ENCODE data around the gene PILRA. TPM values are rescaled to one million over a fixed set of nuclear protein-coding genes. Genes with fewer than 3 reads are reported as not detected.
"Not testable (repeated sequence)": the region's sequence is repeated elsewhere in the genome, so short reads cannot be mapped to it uniquely, and the experiment has no call there.

Gene PILRA
- total and polyA plus RNA-seq, 2 donors (not counting 1 experiment from before 2014, with no cell fraction given) = 10.3 to 23.0 TPM

- ChIA-PET POLR2A (interaction anchor here (0.6 to 1.7 kb wide), 11 partner anchors 9 to 262 kb away, joined by 3 to 5 read pairs (median 4); partner anchors contain the start of genes MEPCE, PVRIG and ZCWPW1), CTCF (interaction anchor here (0.7 to 5.0 kb wide), 19 partner anchors 9 to 231 kb away, joined by 3 to 66 read pairs (median 4); no protein-coding TSS in a partner anchor)
- Histone ChIP-seq H3K4me2 (replicated peaks; ENCODE audit: low read depth, low read length, poor library complexity, severe bottlenecking) (peak overlapping the region; percentile 54), H3K79me2 (ENCODE audit: control insufficient read depth, insufficient read depth, low read length) (peaks cover 58% of the 10 kb centered on the region), H3K36me3 (replicated peaks in 1 of 2; ENCODE audit: control extremely low read depth in 1 of 2, control insufficient read depth in 1 of 2, extremely low read depth in 1 of 2, insufficient read depth in 2 of 2, low read length in 1 of 2) (peaks cover 9 to 52% of the 10 kb centered on the region in 2 experiments), H3K4me1 (ENCODE audit: control insufficient read depth in 2 of 2, insufficient read depth in 2 of 2, low read length in 2 of 2) (peaks cover 18 to 29% of the 10 kb centered on the region in 2 donors), H3K9ac (ENCODE audit: low read length) (peak overlapping the region; percentile 55), H3K27ac (ENCODE audit: low read length in 2 of 2) (peak overlapping the region; percentile 97 to 99), H3K4me3 (ENCODE audit: control extremely low read depth in 1 of 5, extremely low read depth in 1 of 5, insufficient read depth in 1 of 5, low read depth in 2 of 5, low read length in 4 of 5) (peak overlapping the region in 2 of 5 experiments; percentile 14 to 22)
- peaks cover 38% of the 10 kb centered on the region for H3K4me1 Mint-ChIP-seq
- H2AFZ ChIP-seq (ENCODE audit: insufficient read depth, low read depth, low read length, poor library complexity, severe bottlenecking); H3K27me3 ChIP-seq (replicated peaks in 1 of 4; ENCODE audit: control extremely low read depth in 1 of 4, control insufficient read depth in 3 of 4, insufficient read depth in 4 of 4, low read length in 3 of 4); H3K9me3 ChIP-seq (ENCODE audit: control extremely low read depth in 1 of 3, control insufficient read depth in 2 of 3, insufficient read depth in 1 of 3, low read length in 2 of 3); H4K20me1 ChIP-seq (ENCODE audit: control insufficient read depth, insufficient read depth, low read length, poor library complexity, severe bottlenecking); H3K9me3 Mint-ChIP-seq (ENCODE audit: insufficient read depth); H3K27me3 Mint-ChIP-seq: not testable (repeated sequence)
- intact Hi-C loops (cut with micrococcal nuclease) = loop anchor here (1.0 to 10.0 kb wide), 6 partner anchors 8 to 217 kb away; partner anchors contain the start of genes MEPCE and ZCWPW1
- TF ChIP-seq CTCF (IDR thresholded peaks at IDR 0.05) = peak; percentile 55
- DNase-seq = peak; percentile 94
- peak overlapping the region; percentile 96 for H3K27ac Mint-ChIP-seq
- ATAC-seq (ENCODE audit: low read depth) = peak; percentile 82
- 71% methylated on average over 3 of the region's 13 CpGs for WGBS (ENCODE audit: insufficient coverage)
- H3K4me3 Mint-ChIP-seq = peak overlapping the region; percentile 79
Measured at GRCh38 chr7:100344560-100345287, 28.6 kb upstream of the PILRA start.

- ChIA-PET POLR2A (interaction anchor here (0.6 to 1.7 kb wide), 8 partner anchors 10 to 263 kb away, joined by 3 to 5 read pairs (median 4); partner anchors contain the start of genes MEPCE, PVRIG and ZCWPW1), CTCF (interaction anchor here (0.7 to 5.0 kb wide), 19 partner anchors 10 to 232 kb away, joined by 3 to 66 read pairs (median 4); no protein-coding TSS in a partner anchor)
- Histone ChIP-seq H3K36me3 (replicated peaks in 1 of 2; ENCODE audit: control extremely low read depth in 1 of 2, control insufficient read depth in 1 of 2, extremely low read depth in 1 of 2, insufficient read depth in 2 of 2, low read length in 1 of 2) (peaks cover 9 to 57% of the 10 kb centered on the region in 2 experiments), H3K79me2 (ENCODE audit: control insufficient read depth, insufficient read depth, low read length) (peaks cover 63% of the 10 kb centered on the region), H3K4me1 (ENCODE audit: control insufficient read depth in 2 of 2, insufficient read depth in 2 of 2, low read length in 2 of 2) (peaks cover 18 to 29% of the 10 kb centered on the region in 2 donors), H3K27ac (ENCODE audit: low read length in 2 of 2) (peak overlapping the region; percentile 67 to 97), H3K4me3 (ENCODE audit: control extremely low read depth in 1 of 5, extremely low read depth in 1 of 5, insufficient read depth in 1 of 5, low read depth in 2 of 5, low read length in 4 of 5) (peak overlapping the region in 1 of 5 experiments; percentile 17)
- intact Hi-C loops (cut with micrococcal nuclease) = loop anchor here (1.0 to 10.0 kb wide), 4 partner anchors 24 to 84 kb away; partner anchors contain the start of genes MEPCE and ZCWPW1
- not testable (repeated sequence) for H4K20me1 ChIP-seq (ENCODE audit: control insufficient read depth, insufficient read depth, low read length, poor library complexity, severe bottlenecking); H3K27me3 ChIP-seq (replicated peaks in 1 of 4; ENCODE audit: control extremely low read depth in 1 of 4, control insufficient read depth in 3 of 4, insufficient read depth in 4 of 4, low read length in 3 of 4); H3K9me3 Mint-ChIP-seq (ENCODE audit: insufficient read depth); H3K9me3 ChIP-seq (ENCODE audit: control extremely low read depth in 1 of 3, control insufficient read depth in 2 of 3, insufficient read depth in 1 of 3, low read length in 2 of 3); H3K4me2 ChIP-seq (replicated peaks; ENCODE audit: low read depth, low read length, poor library complexity, severe bottlenecking); H2AFZ ChIP-seq (ENCODE audit: insufficient read depth, low read depth, low read length, poor library complexity, severe bottlenecking); H3K27me3 Mint-ChIP-seq; H3K9ac ChIP-seq (ENCODE audit: low read length)
- ATAC-seq (ENCODE audit: low read depth) (peak; percentile 58), DNase-seq (peak; percentile 65)
- Mint-ChIP-seq H3K27ac (peak overlapping the region; percentile 96), H3K4me3 (peak overlapping the region; percentile 79), H3K4me1 (peaks cover 38% of the 10 kb centered on the region)
- WGBS (ENCODE audit: insufficient coverage) = no CpG with 5 or more reads among the region's 5 CpGs
- TF ChIP-seq CTCF (IDR thresholded peaks at IDR 0.05) = peak; percentile 70
Measured at GRCh38 chr7:100345288-100345672, 28.0 kb upstream of the PILRA start.

All from B cell (primary cell).